IMR-90 (cell line): ENCODE results near the gene GNG7. TPM values are rescaled to one million over a fixed set of nuclear protein-coding genes. Genes with fewer than 3 reads are reported as not detected.

ENCODE experiments used
- ATAC-seq: fragments of 200-7000 bp; cut with Tn5 transposase; 2 replicates; pipeline ENCODE4 v1.9.1; 2020; ENCODE audit warnings: low read depth, mild to moderate bottlenecking, moderate library complexity
- BruUV-seq: library from RNA; stranded (reverse); fragments of 400-500 nt; replicated peaks from 2 replicates; lab custom pipeline; 2021; lab: Mats Ljungman, UMichigan
- CTCF ChIA-PET: fragments of 300-600 bp; formaldehyde crosslinking; extraction: SDS; loops from one replicate; lab custom pipeline; 2021; ENCODE audit warnings: antibody characterized with exemption; lab: Yijun Ruan, JAX
- POLR2A ChIA-PET: fragments of 300-600 bp; sonication (Branson Sonifier 250); formaldehyde crosslinking; loops from one replicate; lab custom pipeline; 2022; ENCODE audit warnings: antibody characterized with exemption; ENCODE audit not compliant: unreplicated experiment; lab: Charles Lee
- DNase-seq: peaks from one replicate; pipeline ENCODE4 v3.0.0; 2013
- H2AFZ ChIP-seq: replicated peaks from 2 replicates; pipeline ENCODE3; 2013; ENCODE audit warnings: low read length, mild to moderate bottlenecking; ENCODE audit not compliant: poor library complexity
- H2AK5ac ChIP-seq: 2 replicates; pipeline ENCODE4 v1.6.1; 2013; ENCODE audit warnings: low read depth, low read length, inconsistent platforms
- H2AK9ac ChIP-seq: replicated peaks from 2 replicates; pipeline ENCODE3; 2013; ENCODE audit warnings: mild to moderate bottlenecking, low read depth, low read length, moderate library complexity; ENCODE audit not compliant: poor library complexity
- H2BK120ac ChIP-seq: 2 replicates; pipeline ENCODE4 v1.6.1; 2013; ENCODE audit warnings: low read depth, low read length, inconsistent platforms
- H2BK15ac ChIP-seq: 3 replicates; pipeline ENCODE4 v1.6.1; 2013; ENCODE audit warnings: low read depth, low read length, inconsistent platforms
- H2BK20ac ChIP-seq: 2 replicates; pipeline ENCODE4 v1.6.1; 2013; ENCODE audit warnings: low read depth, mild to moderate bottlenecking, inconsistent platforms, low read length, moderate library complexity
- H2BK5ac ChIP-seq: 2 replicates; pipeline ENCODE4 v1.6.1; 2013; ENCODE audit warnings: mild to moderate bottlenecking, low read depth, low read length, inconsistent platforms; ENCODE audit not compliant: poor library complexity, severe bottlenecking
- H3K14ac ChIP-seq: replicated peaks from 2 replicates; pipeline ENCODE4 v1.6.1; 2013; ENCODE audit warnings: low read depth, low read length, inconsistent platforms
- H3K18ac ChIP-seq: 2 replicates; pipeline ENCODE4 v1.6.1; 2013; ENCODE audit warnings: low read depth, low read length, control low read depth
- H3K23ac ChIP-seq: 2 replicates; pipeline ENCODE4 v1.6.1; 2013; ENCODE audit warnings: low read depth, low read length, inconsistent platforms
- H3K27ac ChIP-seq: 2 replicates; pipeline ENCODE4 v1.5.1; 2013; ENCODE audit warnings: mild to moderate bottlenecking, control low read depth, low read length; ENCODE audit not compliant: insufficient read depth
- H3K27me3 ChIP-seq: 2 replicates; pipeline ENCODE4 v1.6.1; 2013; ENCODE audit warnings: low read length; ENCODE audit not compliant: control insufficient read depth, insufficient read depth
- H3K36me3 ChIP-seq: 2 replicates; pipeline ENCODE4 v1.6.1; 2013; ENCODE audit warnings: low read length, mixed read lengths; ENCODE audit not compliant: control insufficient read depth, insufficient read depth
- H3K4ac ChIP-seq: 2 replicates; pipeline ENCODE4 v1.6.1; 2013; ENCODE audit warnings: low read depth, low read length, inconsistent platforms
- H3K4me1 ChIP-seq: 2 replicates; pipeline ENCODE4 v1.6.1; 2013; ENCODE audit warnings: low read length, mixed read lengths; ENCODE audit not compliant: control insufficient read depth, insufficient read depth
- H3K4me2 ChIP-seq: 2 replicates; pipeline ENCODE4 v1.6.1; 2013; ENCODE audit warnings: low read depth, mild to moderate bottlenecking, control low read depth, low read length, moderate library complexity
- H3K4me3 ChIP-seq: 2 replicates; pipeline ENCODE4 v1.5.1; 2013; ENCODE audit warnings: low read depth, mild to moderate bottlenecking, control low read depth, low read length, moderate library complexity; ENCODE audit not compliant: insufficient read depth
- H3K56ac ChIP-seq: 2 replicates; pipeline ENCODE4 v1.6.1; 2013; ENCODE audit warnings: low read length, inconsistent platforms; ENCODE audit not compliant: insufficient read depth; ENCODE audit errors: extremely low read depth
- H3K79me1 ChIP-seq, 2 experiments: 2 replicates each; pipeline ENCODE4 v1.6.1; 2013; ENCODE audit warnings: low read length in 2 of 2, inconsistent platforms in 1 of 2, low read depth in 1 of 2
- H3K9ac ChIP-seq: 2 replicates; pipeline ENCODE4 v1.6.1; 2013; ENCODE audit warnings: low read depth, low read length, control low read depth
- H3K9me1 ChIP-seq: 2 replicates; pipeline ENCODE4 v1.6.1; 2013; ENCODE audit warnings: low read length, inconsistent platforms; ENCODE audit not compliant: insufficient read depth
- H3K9me3 ChIP-seq: 2 replicates; pipeline ENCODE4 v1.6.1; 2013; ENCODE audit warnings: low read length; ENCODE audit not compliant: control insufficient read depth, insufficient read depth
- H4K20me1 ChIP-seq: 2 replicates; pipeline ENCODE4 v1.6.1; 2013; ENCODE audit warnings: low read length, inconsistent platforms; ENCODE audit not compliant: insufficient read depth
- H4K5ac ChIP-seq: 2 replicates; pipeline ENCODE4 v1.6.1; 2013; ENCODE audit warnings: mild to moderate bottlenecking, low read depth, low read length, control low read depth
- H4K8ac ChIP-seq, 2 experiments: 2 replicates each; pipeline ENCODE4 v1.6.1; 2013; ENCODE audit warnings: low read depth in 2 of 2, low read length in 2 of 2, control low read depth in 1 of 2, inconsistent platforms in 1 of 2
- H4K91ac ChIP-seq: 2 replicates; pipeline ENCODE4 v1.6.1; 2013; ENCODE audit warnings: low read depth, low read length, inconsistent platforms; ENCODE audit not compliant: insufficient read depth
- BHLHE40 ChIP-seq: fragments of 150-350 bp; IDR thresholded peaks from 2 replicates; pipeline ENCODE4 v1.6.1; 2016; ENCODE audit warnings: mild to moderate bottlenecking, low read depth, low read length
- CEBPB ChIP-seq: IDR thresholded peaks from 2 replicates; pipeline ENCODE4 v1.6.1; 2012; ENCODE audit warnings: low read depth, low read length, improper control_type of control experiment
- CHD1 ChIP-seq: IDR thresholded peaks from 2 replicates; pipeline ENCODE4 v1.6.1; 2012; ENCODE audit warnings: low read depth, low read length, improper control_type of control experiment
- CTCF ChIP-seq: conservative IDR thresholded peaks from 2 replicates; pipeline ENCODE4 v1.5.1; 2012; ENCODE audit warnings: mild to moderate bottlenecking, low read depth, low read length, improper control_type of control experiment
- ELK1 ChIP-seq: fragments of 150-350 bp; IDR thresholded peaks from 2 replicates; pipeline ENCODE4 v1.6.1; 2016; ENCODE audit warnings: low read depth, mild to moderate bottlenecking, low read length, moderate library complexity, borderline replicate concordance
- FOS ChIP-seq: fragments of 150-350 bp; IDR thresholded peaks from 2 replicates; pipeline ENCODE4 v1.6.1; 2016; ENCODE audit warnings: low read depth, low read length
- MAFK ChIP-seq: IDR thresholded peaks from 2 replicates; pipeline ENCODE4 v1.6.1; 2012; ENCODE audit warnings: low read depth, low read length, improper control_type of control experiment
- MAZ ChIP-seq: IDR thresholded peaks from 2 replicates; pipeline ENCODE4 v1.6.1; 2012; ENCODE audit warnings: low read depth, mild to moderate bottlenecking, low read length, improper control_type of control experiment, moderate library complexity, borderline replicate concordance
- MXI1 ChIP-seq: IDR thresholded peaks from 2 replicates; pipeline ENCODE4 v1.6.1; 2012; ENCODE audit warnings: low read depth, mild to moderate bottlenecking, low read length, moderate library complexity, borderline replicate concordance
- NFE2L2 ChIP-seq: fragments of 150-350 bp; IDR thresholded peaks from 2 replicates; pipeline ENCODE4 v1.6.1; 2016; ENCODE audit warnings: low read depth, mild to moderate bottlenecking, low read length
- POLR2A ChIP-seq: IDR thresholded peaks from 2 replicates; pipeline ENCODE4 v1.6.1; 2012; ENCODE audit warnings: mild to moderate bottlenecking, low read depth, low read length
- RAD21 ChIP-seq: IDR thresholded peaks from 2 replicates; pipeline ENCODE4 v1.6.1; 2012; ENCODE audit warnings: low read length, improper control_type of control experiment
- RCOR1 ChIP-seq: IDR thresholded peaks from 2 replicates; pipeline ENCODE4 v1.6.1; 2012; ENCODE audit warnings: mild to moderate bottlenecking, low read length, improper control_type of control experiment; ENCODE audit not compliant: insufficient replicate concordance
- RFX5 ChIP-seq: IDR thresholded peaks from 2 replicates; pipeline ENCODE4 v1.8.0; 2012; ENCODE audit warnings: low read depth, mild to moderate bottlenecking, low read length, moderate library complexity
- SMC3 ChIP-seq: fragments of 150-350 bp; IDR thresholded peaks from 2 replicates; pipeline ENCODE4 v1.6.1; 2016; ENCODE audit warnings: low read depth, mild to moderate bottlenecking, antibody characterized with exemption, low read length, moderate library complexity
- USF2 ChIP-seq: fragments of 150-350 bp; IDR thresholded peaks from 2 replicates; pipeline ENCODE4 v1.6.1; 2017; ENCODE audit warnings: mild to moderate bottlenecking, antibody characterized with exemption, low read length, low read depth
- WGBS, 2 experiments: methylation state at CpG; one replicate each; pipeline versions ENCODE4 v1.1.5 to v1.1.7; 2013; ENCODE audit warnings: missing lambda C conversion rate in 2 of 2; ENCODE audit not compliant: insufficient read length in 1 of 2; ENCODE audit errors: extremely low coverage in 2 of 2; 5-methylcytosine and 5-hydroxymethylcytosine counted together
- dilution Hi-C: fragments of 300-500 bp; cut with HindIII; formaldehyde crosslinking; loops from one replicate; pipeline ENCODE4 v1.14.3; 2018; ENCODE audit warnings: low sequenced_read_pairs; ENCODE audit not compliant: unreplicated experiment
- in situ Hi-C: fragments of 300-500 bp; cut with MboI; formaldehyde crosslinking; loops from 3 replicates; pipeline ENCODE4 v1.14.3; 2019; ENCODE audit warnings: low sequenced_read_pairs, inconsistent platforms, mixed read lengths
- intact Hi-C: fragments of 100-400 bp; cut with micrococcal nuclease; formaldehyde crosslinking; loops from 2 replicates; pipeline ENCODE4 v1.10.0; 2022
- polyA plus RNA-seq, 3 experiments: library from polyadenylated mRNA; depleted of rRNA; stranded (reverse); fragments of >200 nt; gene quantifications; 2 replicates each; pipeline ENCODE4 v1.2.3, GENCODE V29; 2012; ENCODE audit warnings: low replicate concordance in 1 of 3
- total RNA-seq: library from RNA; depleted of rRNA; stranded (reverse); fragments of >200 nt; gene quantifications from 2 replicates; pipeline ENCODE4 v1.2.3, GENCODE V29; 2012

The GNG7 gene
- total and polyA plus RNA-seq, 2 of the 4 experiments (the other 2 are of a cell fraction) = under 0.01 to 0.21 TPM

GRCh38 chr19:2603334-2603733 is 99.2 kb downstream of the GNG7 start:
- H2BK15ac ChIP-seq = no peak overlapping the region
- ChIA-PET POLR2A (interaction anchor here (1.4 kb wide), 1 partner anchor 25 kb away, joined by 6 read pairs; no protein-coding TSS in a partner anchor), CTCF (no interaction called here)
- WGBS, 2 experiments = 23% methylated on average over 13 of the region's 17 CpGs; no CpG with 5 or more reads in 1 of the 2 experiments
- ATAC-seq = peak; percentile 50
- H3K18ac ChIP-seq = no peak overlapping the region
- no peaks in the 10 kb centered on the region for H3K36me3 ChIP-seq
- 0 out of 2 replicates have a peak, but pooled peaks cover 1% of the 10 kb centered on the region for H3K9me3 ChIP-seq
- H3K4ac ChIP-seq = peak overlapping the region; percentile 74; the same call in 1 of the 2 replicates
- H3K27ac ChIP-seq = no peak overlapping the region
- in situ Hi-C loops = no loop called here
- DNase-seq = no peak
- dilution Hi-C loops = no loop called here
- H2AK5ac ChIP-seq = no peak overlapping the region
- TF ChIP-seq RAD21 = no peak
- no peak for TF ChIP-seq MAZ
- TF ChIP-seq FOS = no peak
- TF ChIP-seq MAFK = no peak
- no peak for TF ChIP-seq POLR2A
- no peak for TF ChIP-seq BHLHE40
- no peak for TF ChIP-seq RFX5
- no peak for TF ChIP-seq SMC3
- TF ChIP-seq NFE2L2 = no peak
- TF ChIP-seq CTCF = no peak
- no peak for TF ChIP-seq RCOR1
- TF ChIP-seq CEBPB = no peak
- no peak for TF ChIP-seq CHD1
- TF ChIP-seq MXI1 = no peak
- no peak for TF ChIP-seq ELK1
- TF ChIP-seq USF2 = no peak
- no peak overlapping the region for H3K4me3 ChIP-seq
- no peak overlapping the region for H4K5ac ChIP-seq
- intact Hi-C loops = loop anchor here (2.0 kb wide), 1 partner anchor 129 kb away; no protein-coding TSS in a partner anchor
- H4K91ac ChIP-seq = no peak overlapping the region; the same call in 1 of the 2 replicates
- peak overlapping the region; percentile 5; the same call in 1 of the 2 replicates for H2BK120ac ChIP-seq
- H2AK9ac ChIP-seq = no peak overlapping the region
- no peaks in the 10 kb centered on the region; the same call in 1 of the 2 replicates for H3K4me1 ChIP-seq
- H4K8ac ChIP-seq = 0 out of 4 replicates have a peak overlapping the region, but pooled peaks of 1 of the 2 experiments have one; percentile 60
- no peak overlapping the region for H2BK5ac ChIP-seq
- no TSS peak for BruUV-seq
- peaks cover 0 to 3% of the 10 kb centered on the region in 2 experiments; a peak in 1 of 4 replicates for H3K79me1 ChIP-seq
- H3K9me1 ChIP-seq = no peaks in the 10 kb centered on the region
- H4K20me1 ChIP-seq = no peaks in the 10 kb centered on the region
- peak overlapping the region; percentile 67 for H2AFZ ChIP-seq
- H3K56ac ChIP-seq = no peak overlapping the region
- H3K23ac ChIP-seq = peak overlapping the region; percentile 17; the same call in 1 of the 2 replicates
- peak overlapping the region; percentile 11 for H3K4me2 ChIP-seq
- H2BK20ac ChIP-seq = no peak overlapping the region
- H3K9ac ChIP-seq = no peak overlapping the region
- H3K14ac ChIP-seq = no peak overlapping the region
- peaks cover 5% of the 10 kb centered on the region for H3K27me3 ChIP-seq
